Gastrocnemius medialis (tissue), 4 donors: Measurements from ENCODE around the gene OSBPL2. TPM values are rescaled to one million over a fixed set of nuclear protein-coding genes. Genes with fewer than 3 reads are reported as not detected.

Experiments
- ATAC-seq, 2 donors: fragments of 150-250 bp; one replicate each; pipeline ENCODE4 v1.9.1; 2016
- DNase-seq, 2 donors: peaks; one replicate each; pipeline ENCODE4 v3.0.0-alpha.2; 2019
- H3K27ac ChIP-seq, 4 donors: fragments of 200-600 bp; sonication (generic); 1 replicate in 1 of 4; 2 replicates in 3 of 4; pipeline ENCODE4 v1.5.1; 2016 to 2018; ENCODE audit warnings: mild to moderate bottlenecking in 2 of 4, moderate library complexity in 1 of 4
- H3K27me3 ChIP-seq, 3 donors: fragments of 200-600 bp; sonication (generic) in 2 of 3; 1 replicate in 1 of 3; 2 replicates in 2 of 3; pipeline versions ENCODE4 v1.5.1 to v1.6.0; 2016 to 2019; ENCODE audit warnings: mild to moderate bottlenecking in 1 of 3, moderate library complexity in 1 of 3
- H3K36me3 ChIP-seq, 2 donors: fragments of 200-600 bp; sonication (generic) in 1 of 2; one replicate each; pipeline ENCODE4 v1.5.1; 2017 to 2018
- H3K4me1 ChIP-seq, 2 donors: fragments of 200-600 bp; sonication (generic) in 1 of 2; one replicate each; pipeline ENCODE4 v1.5.1; 2016 to 2017; ENCODE audit warnings: mild to moderate bottlenecking in 2 of 2
- H3K4me3 ChIP-seq, 4 donors: fragments of 200-600 bp; sonication (generic) in 3 of 4; 1 replicate in 1 of 4; 2 replicates in 3 of 4; pipeline ENCODE4 v1.5.1; 2016 to 2019; ENCODE audit warnings: mild to moderate bottlenecking in 2 of 4
- H3K9me3 ChIP-seq, 3 donors: fragments of 200-600 bp; sonication (generic) in 2 of 3; 1 replicate in 1 of 3; 2 replicates in 2 of 3; pipeline ENCODE4 v1.5.1; 2016 to 2019
- POLR2A ChIP-seq, 2 donors: fragments of 450-650 bp; IDR thresholded peaks; one replicate each; pipeline ENCODE4 v1.6.1; 2017; ENCODE audit warnings: antibody characterized with exemption in 2 of 2, mild to moderate bottlenecking in 2 of 2, moderate library complexity in 2 of 2
- in situ Hi-C, 4 donors: fragments of 200-750 bp; cut with MboI; loops; one replicate each; pipeline versions ENCODE4 v1.15.0 to v1.8.0; 2017; ENCODE audit warnings: low sequenced_read_pairs in 4 of 4
- intact Hi-C: fragments of 100-400 bp; cut with DNase I; formaldehyde crosslinking; loops from one replicate; pipeline ENCODE4 v1.15.1; 2023; ENCODE audit warnings: low total_unique reads
- total RNA-seq, 4 donors: library from RNA; depleted of rRNA; stranded (reverse); fragments of >200 nt; gene quantifications; one replicate each; pipeline versions ENCODE4 v1.1.0 to v1.2.3, GENCODE V29; 2016
- TF ChIP-seq, protein P1 (sequence below), 5 experiments: fragments of 450-650 bp in 3 of 5; fragments of 200-600 bp in 2 of 5; sonication (generic) in 2 of 5; IDR thresholded peaks in 4 of 5; conservative IDR thresholded peaks in 1 of 5; 1 replicate in 4 of 5; 2 replicates in 1 of 5; pipeline ENCODE4 v1.5.1; 2016 to 2019; ENCODE audit warnings: antibody characterized with exemption in 5 of 5, mild to moderate bottlenecking in 3 of 5, moderate library complexity in 3 of 5

The OSBPL2 gene
- total RNA-seq, result 10 to 100 TPM; 15.8 to 26.4 (median 19.6) TPM

DNA sequence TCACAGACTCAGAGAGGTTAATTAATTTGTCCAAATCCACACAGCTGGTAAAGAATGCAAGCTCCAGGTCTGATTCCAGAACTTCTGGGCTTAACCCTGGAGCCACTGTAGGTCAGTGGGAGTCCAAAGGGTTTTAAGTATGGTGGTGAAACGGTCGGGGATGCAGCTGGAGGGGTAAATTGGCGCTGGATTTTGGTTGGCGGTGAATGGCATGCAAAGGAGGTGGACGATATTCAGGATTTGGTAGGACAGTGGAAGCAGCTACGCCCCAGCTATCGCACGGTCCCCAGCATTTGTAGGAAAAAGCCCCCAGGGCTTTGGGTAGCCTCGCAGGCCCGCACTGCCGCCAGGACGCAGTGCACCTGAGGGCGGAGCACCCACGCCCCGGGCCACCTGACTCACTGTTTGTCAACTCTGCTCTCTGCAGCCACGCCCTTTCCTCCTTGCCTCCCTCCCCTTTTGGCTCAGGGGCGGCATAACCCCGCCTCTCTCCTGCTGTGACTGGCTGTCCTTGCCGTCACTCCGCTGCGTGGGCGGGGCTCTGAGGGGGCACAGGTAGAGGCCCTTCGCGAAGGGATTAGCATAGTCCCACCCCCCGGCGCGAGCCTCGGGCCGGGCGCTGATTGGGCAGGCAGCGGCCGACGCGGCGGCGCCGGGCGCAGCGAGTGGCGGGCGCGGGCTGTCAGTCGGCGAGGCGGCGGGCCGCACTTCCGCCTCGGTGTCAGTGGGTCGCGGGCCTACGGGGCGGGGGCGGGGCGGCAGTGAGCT lies at the start of gene OSBPL2:
Gene OSBPL2, plus strand, starts transcription at position 721 of the 768 bp plus-strand sequence. CDS start 17,664 bp downstream, outside the sequence.
- Histone ChIP-seq H3K27ac (peak within 1 kb of the TSS; percentile 87 to 96 (median 92)), H3K27me3 (no peaks in the 10 kb centered on the region), H3K9me3 (no peaks in the 10 kb centered on the region), H3K4me3 (peak within 1 kb of the TSS; percentile 63 to 86 (median 74)), H3K4me1 (peaks cover 42 to 57% of the 10 kb centered on the region in 2 donors), H3K36me3 (no peaks in the 10 kb centered on the region)
- in situ Hi-C loops (no loop called here), intact Hi-C loops (loop anchor here (1.0 to 5.0 kb wide), 3 partner anchors 56 to 116 kb away; partner anchors contain the start of genes LSM14B, PSMA7 and SS18L1)
- TF ChIP-seq POLR2A (IDR thresholded peaks at IDR 0.05), result peak; percentile 80 to 84
- TF ChIP-seq, protein P1, sequence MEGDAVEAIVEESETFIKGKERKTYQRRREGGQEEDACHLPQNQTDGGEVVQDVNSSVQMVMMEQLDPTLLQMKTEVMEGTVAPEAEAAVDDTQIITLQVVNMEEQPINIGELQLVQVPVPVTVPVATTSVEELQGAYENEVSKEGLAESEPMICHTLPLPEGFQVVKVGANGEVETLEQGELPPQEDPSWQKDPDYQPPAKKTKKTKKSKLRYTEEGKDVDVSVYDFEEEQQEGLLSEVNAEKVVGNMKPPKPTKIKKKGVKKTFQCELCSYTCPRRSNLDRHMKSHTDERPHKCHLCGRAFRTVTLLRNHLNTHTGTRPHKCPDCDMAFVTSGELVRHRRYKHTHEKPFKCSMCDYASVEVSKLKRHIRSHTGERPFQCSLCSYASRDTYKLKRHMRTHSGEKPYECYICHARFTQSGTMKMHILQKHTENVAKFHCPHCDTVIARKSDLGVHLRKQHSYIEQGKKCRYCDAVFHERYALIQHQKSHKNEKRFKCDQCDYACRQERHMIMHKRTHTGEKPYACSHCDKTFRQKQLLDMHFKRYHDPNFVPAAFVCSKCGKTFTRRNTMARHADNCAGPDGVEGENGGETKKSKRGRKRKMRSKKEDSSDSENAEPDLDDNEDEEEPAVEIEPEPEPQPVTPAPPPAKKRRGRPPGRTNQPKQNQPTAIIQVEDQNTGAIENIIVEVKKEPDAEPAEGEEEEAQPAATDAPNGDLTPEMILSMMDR (IDR thresholded peaks at IDR 0.05 in 4 of 5, conservative IDR thresholded peaks at IDR 0.05 in 1 of 5), result no peak
- DNase-seq (peak; percentile 99), ATAC-seq (peak; percentile 90)

DNA sequence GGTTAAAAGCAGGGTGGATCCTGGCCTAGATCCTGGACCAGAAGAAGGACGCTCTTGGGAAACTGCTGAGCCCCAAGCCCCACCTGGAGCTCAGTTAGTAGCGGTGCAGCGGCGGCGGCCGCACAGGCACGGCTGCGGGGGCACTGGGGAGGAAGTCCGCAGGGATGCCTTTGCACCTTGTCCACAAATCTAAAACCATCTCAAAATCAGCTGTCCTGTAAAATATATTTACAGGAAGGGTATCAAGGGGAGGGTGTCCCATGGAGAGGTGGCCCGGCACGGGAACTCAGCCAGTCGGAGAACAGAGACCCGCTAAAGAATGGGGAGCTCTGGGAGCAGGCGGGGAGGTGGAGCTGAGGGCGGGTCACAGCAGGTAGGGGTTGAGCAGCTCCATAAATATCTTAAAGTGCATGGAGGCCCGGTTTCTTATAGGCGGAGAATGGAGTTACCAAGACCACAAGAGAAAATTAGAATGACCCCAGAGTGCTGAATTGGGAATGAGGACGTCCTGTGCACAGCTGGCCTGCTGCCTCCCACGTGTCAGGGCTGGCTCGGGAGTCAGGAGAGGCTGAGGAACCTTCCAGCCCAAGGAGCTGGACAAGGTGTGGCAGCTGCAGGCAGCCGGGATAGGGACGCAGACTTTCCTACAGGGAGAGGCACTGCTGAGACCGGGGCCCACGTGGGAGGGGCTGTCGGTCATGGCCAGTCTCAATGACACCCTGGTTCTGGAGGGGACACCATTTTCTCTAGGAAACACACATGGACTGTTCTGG lies 47.5 kb upstream of the OSBPL2 start:
- ATAC-seq (no peak), DNase-seq (no peak)
- Histone ChIP-seq H3K27me3 (no peaks in the 10 kb centered on the region), H3K4me1 (peaks cover 0 to 3% of the 10 kb centered on the region in 2 donors), H3K4me3 (no peak overlapping the region), H3K9me3 (no peaks in the 10 kb centered on the region), H3K27ac (no peak overlapping the region), H3K36me3 (peaks cover 3 to 41% of the 10 kb centered on the region in 2 donors)
- intact Hi-C loops, result no loop called here
- in situ Hi-C loops, result loop anchor here in 1 of 4 donors (25.0 kb wide), 1 partner anchor 196 kb away; the partner anchor contains the start of gene RPS21
- no peak for TF ChIP-seq POLR2A (IDR thresholded peaks at IDR 0.05)
- TF ChIP-seq, protein P1 (IDR thresholded peaks at IDR 0.05 in 4 of 5, conservative IDR thresholded peaks at IDR 0.05 in 1 of 5), result no peak

DNA sequence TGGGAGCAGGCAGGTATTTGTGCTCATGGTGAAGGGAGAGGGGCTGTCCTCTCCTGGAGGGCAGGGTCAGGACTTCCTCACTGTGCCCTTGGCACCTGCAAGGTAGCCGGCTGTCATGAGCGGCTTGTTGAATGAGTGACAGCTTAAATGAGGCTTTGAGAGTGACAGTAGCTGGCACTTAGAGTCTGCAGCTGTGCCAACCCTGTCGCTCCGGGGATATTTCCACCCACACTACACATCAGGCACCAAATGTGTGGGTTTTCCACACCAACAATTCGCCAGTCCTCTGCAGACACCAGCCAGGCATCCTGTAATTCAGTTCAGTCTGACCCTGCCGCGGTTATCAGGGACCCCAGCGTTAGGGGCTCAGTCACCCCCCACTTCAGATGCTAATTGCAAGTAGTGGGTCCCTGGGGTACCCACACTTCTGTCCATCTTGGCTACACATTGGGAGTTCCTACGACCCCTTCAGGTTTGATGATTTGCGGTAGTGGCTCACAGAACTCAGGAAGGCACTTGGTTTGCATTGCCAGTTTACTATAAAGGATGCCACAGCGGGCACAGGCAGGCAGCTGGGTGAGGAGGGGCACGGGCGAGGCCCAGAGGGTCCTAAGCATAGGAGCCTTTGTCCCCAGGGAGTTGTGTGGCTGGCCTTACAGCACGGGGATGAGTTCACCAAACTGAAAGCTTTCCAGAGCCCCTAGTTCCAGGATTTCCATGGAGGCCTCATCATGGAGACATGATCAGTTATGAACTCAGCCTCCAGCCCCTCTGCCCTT lies 46.4 kb upstream of the OSBPL2 start:
- no peak for DNase-seq

DNA sequence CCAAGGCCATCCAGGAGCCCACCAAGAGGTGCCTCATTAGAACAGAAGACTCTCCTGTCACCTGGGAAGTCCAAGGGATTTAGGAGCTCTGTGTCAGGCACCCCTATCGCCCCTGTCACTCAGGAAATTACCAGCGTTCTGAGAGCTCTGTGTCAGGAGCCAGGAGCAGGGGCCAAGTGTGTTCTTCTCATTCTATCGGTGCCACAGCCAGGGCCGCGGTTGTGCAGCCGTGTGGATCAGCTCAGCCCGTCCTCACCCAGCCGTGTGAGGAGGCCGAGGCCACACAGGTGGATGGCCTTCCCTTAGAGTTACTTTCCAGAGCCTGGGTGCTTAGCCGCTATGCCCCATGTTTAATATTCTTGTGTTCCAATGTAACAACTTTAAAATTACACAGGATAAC lies 45.7 kb upstream of the OSBPL2 start:
- Histone ChIP-seq H3K27ac (no peak overlapping the region), H3K27me3 (no peaks in the 10 kb centered on the region), H3K9me3 (no peaks in the 10 kb centered on the region), H3K4me3 (no peak overlapping the region), H3K36me3 (peaks cover 3 to 53% of the 10 kb centered on the region in 2 donors), H3K4me1 (no peaks in the 10 kb centered on the region)
- intact Hi-C loops (no loop called here), in situ Hi-C loops (loop anchor here in 1 of 4 donors (25.0 kb wide), 1 partner anchor 195 kb away; the partner anchor contains the start of gene RPS21)
- no peak for TF ChIP-seq POLR2A (IDR thresholded peaks at IDR 0.05)
- TF ChIP-seq, protein P1 (IDR thresholded peaks at IDR 0.05 in 4 of 5, conservative IDR thresholded peaks at IDR 0.05 in 1 of 5), result no peak
- DNase-seq (no peak), ATAC-seq (no peak)

More for the DNA sequence above, 46.4 kb upstream of the OSBPL2 start:
- no peak overlapping the region for H3K27ac ChIP-seq
- H3K4me3 ChIP-seq, result no peak overlapping the region
- peaks cover 3 to 49% of the 10 kb centered on the region in 2 donors for H3K36me3 ChIP-seq
- TF ChIP-seq, protein P1 (IDR thresholded peaks at IDR 0.05 in 4 of 5, conservative IDR thresholded peaks at IDR 0.05 in 1 of 5), result no peak
- no peak for TF ChIP-seq POLR2A (IDR thresholded peaks at IDR 0.05)
- no peaks in the 10 kb centered on the region for H3K9me3 ChIP-seq
- peaks cover 0 to 3% of the 10 kb centered on the region in 2 donors for H3K4me1 ChIP-seq
- no peak for ATAC-seq
- H3K27me3 ChIP-seq, result no peaks in the 10 kb centered on the region
- intact Hi-C loops (no loop called here), in situ Hi-C loops (loop anchor here in 1 of 4 donors (25.0 kb wide), 1 partner anchor 195 kb away; the partner anchor contains the start of gene RPS21)
